ENCODE results near the gene CEP72. TPM values are rescaled to one million over a fixed set of nuclear protein-coding genes. Genes with fewer than 3 reads are reported as not detected.
"Not testable (repeated sequence)": the region's sequence is repeated elsewhere in the genome, so short reads cannot be mapped to it uniquely, and the experiment has no call there.

Gene CEP72
- total RNA-seq, 1 donor from 2014 or later: 2.3 TPM

DNA sequence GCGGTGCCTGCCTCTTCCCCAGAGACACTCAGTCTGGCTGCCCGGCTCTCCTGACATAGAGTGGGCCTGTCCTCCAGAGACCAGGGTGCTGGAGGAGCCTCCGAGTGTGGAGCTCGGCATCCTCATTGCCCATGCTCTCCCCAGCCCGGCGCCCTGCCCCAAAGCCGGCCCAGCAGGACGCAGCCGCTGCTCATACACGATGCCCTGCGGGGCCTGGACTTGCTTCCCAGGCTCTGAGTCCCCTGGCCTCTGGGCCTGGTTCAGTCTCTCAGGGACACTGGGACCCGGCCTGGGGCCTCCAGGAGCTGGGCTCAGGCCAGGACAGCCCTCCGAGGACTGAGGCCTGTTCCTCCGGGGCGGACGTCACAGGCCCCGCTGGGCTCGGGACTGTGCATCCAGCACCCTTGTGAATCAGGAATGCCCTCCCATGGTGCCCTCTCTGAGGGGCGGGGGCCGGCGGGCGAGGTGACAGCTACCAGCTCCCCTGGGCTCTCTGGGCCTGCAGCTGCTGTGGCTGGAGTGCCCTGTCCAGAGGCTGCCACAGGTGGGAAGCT lies 57.8 kb downstream of the CEP72 start:
- DNase-seq (ENCODE audit: low read depth): no peak

- DNase-seq (ENCODE audit: low read depth): no peak
Measured at GRCh38 chr5:670396-671270, 58.5 kb downstream of the CEP72 start.

GRCh38 chr5:671459-672328 lies 59.6 kb downstream of the CEP72 start:
- DNase-seq (ENCODE audit: low read depth): peak; percentile 73

- DNase-seq (ENCODE audit: low read depth): peak; percentile 80
Measured at GRCh38 chr5:672329-673160, 60.4 kb downstream of the CEP72 start.

GRCh38 chr5:673161-673830 lies 61.2 kb downstream of the CEP72 start:
- no peak for DNase-seq (ENCODE audit: low read depth)

GRCh38 chr5:673831-674629 lies 61.9 kb downstream of the CEP72 start:
- DNase-seq (ENCODE audit: low read depth): no peak

DNA sequence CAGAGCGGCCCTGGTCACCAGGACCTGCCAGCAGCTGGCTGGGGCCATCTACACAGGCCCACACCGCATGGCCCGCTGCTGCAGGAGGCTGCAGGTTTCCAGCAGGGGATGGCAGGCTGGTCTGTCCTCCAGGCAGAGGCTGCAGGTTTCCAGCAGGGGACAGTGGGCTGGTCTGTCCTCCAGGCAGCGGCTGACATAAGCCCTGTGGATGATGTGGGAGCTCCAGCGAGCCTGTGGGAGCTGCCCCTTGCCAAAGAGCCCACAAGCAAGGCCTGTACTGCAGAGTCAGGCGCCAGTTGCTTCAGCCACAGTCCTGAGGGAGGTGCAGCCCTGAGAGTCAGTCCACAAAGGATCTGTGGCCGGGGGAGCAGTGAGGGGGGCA lies 62.5 kb downstream of the CEP72 start:
- peak; percentile 82 for DNase-seq (ENCODE audit: low read depth)

GRCh38 chr5:675111-675870 lies 63.2 kb downstream of the CEP72 start:
- no peak for DNase-seq (ENCODE audit: low read depth)

- no peak for DNase-seq (ENCODE audit: low read depth)
Measured at GRCh38 chr5:675871-676698, 63.9 kb downstream of the CEP72 start.

DNA sequence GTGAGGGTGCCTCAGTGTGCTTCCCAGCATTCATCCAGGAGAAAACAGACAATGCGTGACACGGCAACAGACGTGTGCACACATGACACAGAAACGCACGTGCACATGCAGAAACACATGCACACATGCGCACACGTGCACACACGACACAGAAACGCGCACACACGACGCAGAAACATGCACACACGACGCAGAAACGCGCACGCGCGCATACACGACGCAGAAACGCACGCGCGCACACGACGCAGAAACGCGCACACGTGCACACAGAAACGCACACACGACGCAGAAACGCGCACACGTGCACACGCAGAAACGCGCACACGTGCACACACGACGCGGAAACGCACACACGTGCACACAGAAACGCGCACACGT lies 64.5 kb downstream of the CEP72 start:
- DNase-seq (ENCODE audit: low read depth): no peak

DNA sequence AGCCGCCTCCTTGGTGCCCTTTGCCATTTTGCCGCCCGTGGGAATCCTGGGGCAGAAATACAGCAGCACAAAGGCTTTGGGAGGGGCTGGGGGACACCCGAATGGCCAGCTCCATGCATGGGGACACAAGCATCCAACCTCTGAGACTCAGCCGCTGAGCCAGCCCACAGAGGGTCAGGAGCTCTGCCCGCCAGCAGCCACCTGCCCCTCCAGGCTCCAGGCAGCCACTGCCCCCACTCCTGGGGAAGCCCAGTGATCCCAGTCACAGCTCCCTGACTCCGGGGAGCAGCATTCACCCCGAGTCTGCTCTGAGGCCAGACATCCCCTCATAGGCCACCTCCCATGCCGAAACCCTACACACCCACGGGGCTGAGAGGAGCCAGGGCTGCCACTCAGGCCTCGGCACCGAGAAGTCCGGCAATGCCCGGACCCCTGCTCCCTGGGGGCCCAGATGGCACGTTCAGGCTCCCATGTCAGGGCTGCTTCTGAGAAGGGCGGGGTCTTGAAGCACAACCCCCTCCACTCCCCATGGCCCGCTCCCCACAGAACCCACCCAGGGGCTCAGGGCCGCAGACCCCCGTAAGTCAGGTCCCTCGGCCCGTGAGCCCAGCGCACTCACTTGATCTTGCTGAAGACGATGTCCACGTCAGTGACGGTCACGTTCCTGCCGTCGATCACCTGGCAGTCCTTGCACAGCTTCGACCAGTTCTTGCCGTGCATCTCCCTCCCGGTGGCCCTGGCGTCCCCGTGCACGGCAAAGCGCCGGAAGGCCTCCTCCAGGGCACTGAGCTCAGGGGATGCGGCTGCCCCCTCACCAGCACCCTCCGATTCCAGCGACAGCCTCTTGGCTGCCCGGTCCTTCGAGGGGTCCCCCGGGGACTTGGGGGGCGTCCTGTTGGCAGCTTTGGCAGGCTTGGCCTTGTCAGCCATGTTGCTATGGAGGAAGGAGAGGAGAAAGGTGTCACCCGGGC lies 65.3 kb downstream of the CEP72 start:
- DNase-seq (ENCODE audit: low read depth): no peak

DNA sequence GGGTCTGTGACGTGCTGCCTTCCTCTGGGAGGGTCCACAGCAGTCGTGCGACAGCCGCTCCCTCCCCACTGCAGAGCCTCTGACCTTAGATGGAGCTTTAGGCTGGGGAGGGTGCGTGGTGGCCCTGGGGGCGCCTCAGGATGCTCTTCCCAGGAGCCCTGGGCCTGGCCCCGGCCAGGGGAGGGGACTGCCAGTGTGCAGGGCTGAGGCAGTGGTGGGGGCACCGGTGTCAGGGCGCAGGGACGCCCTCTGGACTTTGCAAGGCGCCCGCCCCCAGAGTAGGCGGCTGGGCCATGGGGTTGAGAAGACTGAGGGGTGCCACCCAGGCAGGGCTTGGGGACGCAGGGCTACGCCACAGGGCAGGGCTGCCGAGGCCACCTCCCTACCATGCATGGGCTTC lies 66.4 kb downstream of the CEP72 start:
- DNase-seq (ENCODE audit: low read depth): not testable (repeated sequence)

GRCh38 chr5:679166-679895 lies 67.2 kb downstream of the CEP72 start:
- DNase-seq (ENCODE audit: low read depth): not testable (repeated sequence)

- not testable (repeated sequence) for DNase-seq (ENCODE audit: low read depth)
Measured at GRCh38 chr5:680118-680795, 68.1 kb downstream of the CEP72 start.

GRCh38 chr5:680836-681235 lies 68.7 kb downstream of the CEP72 start:
- DNase-seq (ENCODE audit: low read depth): not testable (repeated sequence)

Measured in myocyte (in vitro differentiated cells).